Endothelial cell of umbilical vein (primary cell): ENCODE measurements around the gene RBM20. TPM values are rescaled to one million over a fixed set of nuclear protein-coding genes. Genes with fewer than 3 reads are reported as not detected.

Experiments
- BruUV-seq: library from RNA; stranded (reverse); fragments of 400-500 nt; replicated peaks from 2 replicates; lab custom pipeline; 2021; lab: Mats Ljungman, UMichigan
- CTCF ChIA-PET: fragments of 300-600, 350-600 bp; sonication (Branson Sonifier 250); formaldehyde crosslinking; loops from one replicate; lab custom pipeline; 2021; ENCODE audit warnings: antibody characterized with exemption, inconsistent platforms; lab: Charles Lee
- POLR2A ChIA-PET: fragments of 300-600, 350-600 bp; sonication (Branson Sonifier 250); formaldehyde crosslinking; loops from one replicate; lab custom pipeline; 2021; ENCODE audit warnings: antibody characterized with exemption, inconsistent platforms; lab: Charles Lee
- DNase-seq: peaks from one replicate; pipeline ENCODE4 v3.0.0-alpha.2; 2011; ENCODE audit warnings: low read depth, low spot score
- FAIRE-seq: peaks from 2 replicates; lab custom pipeline; 2011; peaks lifted over from hg19 to GRCh38; lab: Jason Lieb, UNC
- H2AFZ ChIP-seq: 2 replicates; pipeline ENCODE4 v1.6.0; 2012; ENCODE audit warnings: low read depth, low read length, control low read depth, inconsistent platforms
- H3K27ac ChIP-seq: 2 replicates; pipeline ENCODE4 v1.5.1; 2011; ENCODE audit warnings: low read depth, mild to moderate bottlenecking, control low read depth, low read length, moderate library complexity; ENCODE audit not compliant: insufficient read depth
- H3K27me3 ChIP-seq, 2 experiments: 2 replicates each; pipeline versions ENCODE4 v1.6.0 to v1.6.1; 2011; ENCODE audit warnings: low read length in 2 of 2, mixed read lengths in 1 of 2; ENCODE audit not compliant: control insufficient read depth in 2 of 2, insufficient read depth in 2 of 2
- H3K36me3 ChIP-seq, 2 experiments: 2 replicates in 1 of 2; 3 replicates in 1 of 2; pipeline ENCODE4 v1.5.1; 2011; ENCODE audit warnings: low read length in 2 of 2, mild to moderate bottlenecking in 1 of 2, moderate library complexity in 1 of 2; ENCODE audit not compliant: control insufficient read depth in 2 of 2, insufficient read depth in 2 of 2; ENCODE audit errors: extremely low read depth in 1 of 2
- H3K4me1 ChIP-seq: 3 replicates; pipeline ENCODE4 v1.5.1; 2011; ENCODE audit warnings: mild to moderate bottlenecking, low read length; ENCODE audit not compliant: control insufficient read depth, insufficient read depth; ENCODE audit errors: extremely low read depth
- H3K4me2 ChIP-seq: 2 replicates; pipeline ENCODE4 v1.6.1; 2011; ENCODE audit warnings: low read length, control low read depth, mixed read lengths; ENCODE audit not compliant: insufficient read depth
- H3K4me3 ChIP-seq, 3 experiments: fragments of 200-600 bp in 1 of 3; sonication (generic), shearing (Covaris generic) in 1 of 3; replicated peaks in 1 of 3; 2 replicates each; pipeline ENCODE4 v1.5.1; 2011 to 2016; ENCODE audit warnings: control low read depth in 3 of 3, low read length in 3 of 3, mild to moderate bottlenecking in 2 of 3, inconsistent platforms in 1 of 3, low read depth in 1 of 3, moderate library complexity in 1 of 3; ENCODE audit not compliant: insufficient read depth in 1 of 3
- H3K79me2 ChIP-seq: 2 replicates; pipeline ENCODE4 v1.6.0; 2012; ENCODE audit warnings: low read length, inconsistent platforms; ENCODE audit not compliant: control insufficient read depth, insufficient read depth
- H3K9ac ChIP-seq: replicated peaks from 2 replicates; pipeline ENCODE3; 2011; ENCODE audit warnings: low read length, control low read depth; ENCODE audit not compliant: insufficient read depth; ENCODE audit errors: extremely low read depth
- H3K9me1 ChIP-seq: replicated peaks from 3 replicates; pipeline ENCODE4 v1.6.0; 2011; ENCODE audit warnings: mild to moderate bottlenecking, low read length; ENCODE audit not compliant: control insufficient read depth, insufficient read depth; ENCODE audit errors: extremely low read depth
- H3K9me3 ChIP-seq: replicated peaks from 2 replicates; pipeline ENCODE4 v1.5.1; 2012; ENCODE audit warnings: low read length, inconsistent platforms; ENCODE audit not compliant: control insufficient read depth, insufficient read depth
- H4K20me1 ChIP-seq: replicated peaks from 2 replicates; pipeline ENCODE3; 2011; ENCODE audit warnings: mild to moderate bottlenecking, low read length; ENCODE audit not compliant: control insufficient read depth, insufficient read depth; ENCODE audit errors: extremely low read depth
- EZH2 ChIP-seq: IDR thresholded peaks from 2 replicates; pipeline ENCODE4 v1.6.1; 2012; ENCODE audit warnings: borderline replicate concordance, low read depth, mild to moderate bottlenecking, moderate library complexity, low read length, inconsistent platforms; ENCODE audit not compliant: severe bottlenecking
- FOS ChIP-seq: IDR thresholded peaks from 2 replicates; pipeline ENCODE4 v1.6.1; 2011; ENCODE audit warnings: mild to moderate bottlenecking, low read length, moderate library complexity, borderline replicate concordance; ENCODE audit not compliant: insufficient read depth
- GATA2 ChIP-seq: IDR thresholded peaks from 2 replicates; pipeline ENCODE4 v1.7.0; 2011; ENCODE audit warnings: low read depth, mild to moderate bottlenecking, moderate library complexity, mixed read lengths, low read length; ENCODE audit not compliant: insufficient read length, insufficient read depth
- JUN ChIP-seq: IDR thresholded peaks from 2 replicates; pipeline ENCODE4 v1.6.1; 2011; ENCODE audit warnings: borderline replicate concordance, low read depth; ENCODE audit not compliant: insufficient read length, insufficient read depth
- MYC ChIP-seq: IDR thresholded peaks from one replicate; pipeline ENCODE4 v1.6.1; 2011; ENCODE audit warnings: mild to moderate bottlenecking, low read depth, low read length
- POLR2A ChIP-seq: IDR thresholded peaks from 2 replicates; pipeline ENCODE4 v1.6.1; 2012; ENCODE audit warnings: low read depth, mild to moderate bottlenecking, control low read depth, low read length
- POLR2AphosphoS5 ChIP-seq: IDR thresholded peaks from 2 replicates; pipeline ENCODE4 v1.6.1; 2012; ENCODE audit warnings: low read depth, mild to moderate bottlenecking, control low read depth, low read length, moderate library complexity; ENCODE audit not compliant: insufficient read depth
- dilution Hi-C: fragments of 300-500 bp; cut with MboI; formaldehyde crosslinking; loops from one replicate; pipeline ENCODE4 v1.15.0; 2019; ENCODE audit warnings: low sequenced_read_pairs; ENCODE audit not compliant: extremely low pct_ligation_motif_present
- intact Hi-C: fragments of 100-400 bp; cut with micrococcal nuclease; formaldehyde crosslinking; loops from one replicate; pipeline ENCODE4 v1.10.0; 2022
- polyA plus RNA-seq, 4 experiments: library from polyadenylated mRNA; depleted of rRNA in 3 of 4; stranded (reverse) in 3 of 4; unstranded in 1 of 4; fragments of >200 nt; gene quantifications; 2 replicates each; pipeline versions ENCODE4 v1.2.1 to v1.2.3, GENCODE V29; 2011 to 2012; ENCODE audit warnings: missing spikeins in 1 of 4
- total RNA-seq: library from RNA; stranded (reverse); gene quantifications from 2 replicates; pipeline ENCODE4 v1.2.3, GENCODE V29; 2021
- TF ChIP-seq, protein P1 (sequence below): IDR thresholded peaks from 2 replicates; pipeline ENCODE4 v1.6.1; 2011; ENCODE audit not compliant: insufficient read depth, insufficient read length
- TF ChIP-seq, protein P2 (sequence below), 2 donors: IDR thresholded peaks; 1 replicate in 1 of 2; 2 replicates in 1 of 2; pipeline ENCODE4 v1.5.1; 2011; ENCODE audit warnings: low read length in 2 of 2, mild to moderate bottlenecking in 2 of 2, moderate library complexity in 2 of 2, control low read depth in 1 of 2, inconsistent platforms in 1 of 2, low read depth in 1 of 2; ENCODE audit not compliant: insufficient read depth in 1 of 2; ENCODE audit errors: extremely low read depth in 1 of 2

The RBM20 gene
- total and polyA plus RNA-seq, 2 donors (not counting 3 experiments of a cell fraction or from before 2014, with no cell fraction given) = 0.04 TPM; not detected in 1

DNA sequence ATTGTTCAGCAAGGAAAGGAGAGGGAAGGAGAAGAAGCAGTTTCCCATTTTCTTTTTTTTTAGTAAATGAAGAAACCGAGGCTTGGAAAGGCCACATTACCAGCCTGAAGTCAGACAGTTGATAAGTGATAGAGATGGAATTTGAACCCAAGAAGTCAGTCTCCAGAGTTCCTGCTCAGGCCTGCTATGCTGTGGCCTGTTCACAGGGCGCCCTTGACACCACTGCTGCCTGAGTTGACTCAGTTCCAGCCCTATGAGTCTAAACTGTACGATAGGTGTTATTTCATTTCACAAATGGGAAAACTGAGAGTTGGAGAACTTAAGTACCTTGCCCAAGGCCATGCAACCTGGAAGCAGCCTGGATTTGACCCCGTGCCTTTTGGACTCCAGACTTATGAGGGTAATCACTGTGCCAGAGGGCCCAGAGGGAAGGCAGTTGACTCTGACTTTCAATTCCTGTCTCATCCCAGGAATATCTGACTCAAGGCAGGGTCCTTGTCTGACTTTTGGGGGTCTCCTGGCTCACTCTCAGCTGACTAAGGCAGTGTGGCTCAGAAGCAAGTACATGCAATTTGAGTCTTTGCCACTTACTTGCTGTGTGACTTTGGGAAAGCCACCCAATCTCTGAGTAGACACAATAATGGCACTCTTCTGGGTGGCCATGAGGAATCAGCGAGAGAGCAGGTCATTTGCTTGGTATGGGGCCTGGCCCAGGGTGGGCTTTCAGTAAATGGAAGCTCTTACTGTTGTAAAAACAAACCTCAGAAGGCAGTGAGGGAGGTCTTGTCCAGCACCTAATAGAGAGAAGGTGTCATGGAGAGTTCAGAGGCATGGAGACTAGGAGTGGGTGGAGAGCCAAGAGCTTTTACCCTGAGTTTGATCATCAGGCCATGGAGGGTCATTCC lies 17.9 kb upstream of the RBM20 start:
- DNase-seq = no peak
- no peak overlapping the region for H3K4me3 ChIP-seq
- TF ChIP-seq POLR2AphosphoS5 = no peak
- no peak for TF ChIP-seq JUN
- no peak for TF ChIP-seq POLR2A
- no peak for TF ChIP-seq GATA2
- no peak for TF ChIP-seq MYC
- TF ChIP-seq, protein P1, sequence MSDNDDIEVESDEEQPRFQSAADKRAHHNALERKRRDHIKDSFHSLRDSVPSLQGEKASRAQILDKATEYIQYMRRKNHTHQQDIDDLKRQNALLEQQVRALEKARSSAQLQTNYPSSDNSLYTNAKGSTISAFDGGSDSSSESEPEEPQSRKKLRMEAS = no peak
- TF ChIP-seq, protein P2, sequence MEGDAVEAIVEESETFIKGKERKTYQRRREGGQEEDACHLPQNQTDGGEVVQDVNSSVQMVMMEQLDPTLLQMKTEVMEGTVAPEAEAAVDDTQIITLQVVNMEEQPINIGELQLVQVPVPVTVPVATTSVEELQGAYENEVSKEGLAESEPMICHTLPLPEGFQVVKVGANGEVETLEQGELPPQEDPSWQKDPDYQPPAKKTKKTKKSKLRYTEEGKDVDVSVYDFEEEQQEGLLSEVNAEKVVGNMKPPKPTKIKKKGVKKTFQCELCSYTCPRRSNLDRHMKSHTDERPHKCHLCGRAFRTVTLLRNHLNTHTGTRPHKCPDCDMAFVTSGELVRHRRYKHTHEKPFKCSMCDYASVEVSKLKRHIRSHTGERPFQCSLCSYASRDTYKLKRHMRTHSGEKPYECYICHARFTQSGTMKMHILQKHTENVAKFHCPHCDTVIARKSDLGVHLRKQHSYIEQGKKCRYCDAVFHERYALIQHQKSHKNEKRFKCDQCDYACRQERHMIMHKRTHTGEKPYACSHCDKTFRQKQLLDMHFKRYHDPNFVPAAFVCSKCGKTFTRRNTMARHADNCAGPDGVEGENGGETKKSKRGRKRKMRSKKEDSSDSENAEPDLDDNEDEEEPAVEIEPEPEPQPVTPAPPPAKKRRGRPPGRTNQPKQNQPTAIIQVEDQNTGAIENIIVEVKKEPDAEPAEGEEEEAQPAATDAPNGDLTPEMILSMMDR (IDR thresholded peaks at IDR 0.05; ENCODE audit: extremely low read depth in 1 of 2, insufficient read depth in 1 of 2, low read depth in 1 of 2, low read length in 2 of 2) = no peak
- no peak for TF ChIP-seq EZH2
- TF ChIP-seq FOS = no peak
- H3K9me3 ChIP-seq = no peaks in the 10 kb centered on the region
- H3K4me1 ChIP-seq = no peaks in the 10 kb centered on the region
- CTCF ChIA-PET = no interaction called here
- no peaks in the 10 kb centered on the region for H3K9me1 ChIP-seq
- no TSS peak for BruUV-seq
- H3K4me2 ChIP-seq = no peak overlapping the region
- POLR2A ChIA-PET = no interaction called here
- dilution Hi-C loops = no loop called here
- H2AFZ ChIP-seq = no peak overlapping the region
- intact Hi-C loops = no loop called here
- H3K27ac ChIP-seq = no peak overlapping the region
- peaks cover 10 to 22% of the 10 kb centered on the region in 2 experiments for H3K27me3 ChIP-seq
- H3K9ac ChIP-seq = no peak overlapping the region
- no peak for FAIRE-seq
- no peaks in the 10 kb centered on the region for H3K79me2 ChIP-seq
- no peaks in the 10 kb centered on the region for H4K20me1 ChIP-seq
- H3K36me3 ChIP-seq = no peaks in the 10 kb centered on the region
